ENCODE data around the gene SAPCD1.
"Not testable (repeated sequence)": the region's sequence is repeated elsewhere in the genome, so short reads cannot be mapped to it uniquely, and the experiment has no call there.

The SAPCD1 gene

GRCh38 chr6:31806470-31807272 lies 44.2 kb downstream of the SAPCD1 start, which contains the start of gene LSM2:
Gene LSM2 (minus strand): TSS chr6:31806966. CDS start chr6:31806757, 209 bp downstream.
- peak; percentile 91 for DNase-seq

GRCh38 chr6:31808599-31808998 lies 46.1 kb downstream of the SAPCD1 start:
- DNase-seq, result not testable (repeated sequence)

GRCh38 chr6:31811645-31812044 lies 49.2 kb downstream of the SAPCD1 start:
- DNase-seq, result no peak

GRCh38 chr6:31813465-31813849 lies 51.0 kb downstream of the SAPCD1 start:
- no peak for DNase-seq

Data from NCI-H1048 (cell line).